Fibroblast of skin of left quadriceps (primary cell): ENCODE data around the gene TMEM164.
"Not testable (repeated sequence)": the region's sequence is repeated elsewhere in the genome, so short reads cannot be mapped to it uniquely, and the experiment has no call there.

Experiments
- DNase-seq, 2 experiments: peaks; one replicate each; pipeline ENCODE4 v3.0.0-alpha.2; 2013; ENCODE audit warnings: low read depth in 2 of 2

Gene TMEM164

GRCh38 chrX:110132450-110133114 lies 129.7 kb downstream of the TMEM164 start:
- DNase-seq = no peak

- no peak for DNase-seq
These were observed 130.9 kb downstream of the TMEM164 start for GRCh38 chrX:110133735-110134370.

- no peak for DNase-seq
These were observed 132.7 kb downstream of the TMEM164 start for GRCh38 chrX:110135618-110136017.

- DNase-seq = no peak
These were observed 133.2 kb downstream of the TMEM164 start for GRCh38 chrX:110136136-110136535.

DNA sequence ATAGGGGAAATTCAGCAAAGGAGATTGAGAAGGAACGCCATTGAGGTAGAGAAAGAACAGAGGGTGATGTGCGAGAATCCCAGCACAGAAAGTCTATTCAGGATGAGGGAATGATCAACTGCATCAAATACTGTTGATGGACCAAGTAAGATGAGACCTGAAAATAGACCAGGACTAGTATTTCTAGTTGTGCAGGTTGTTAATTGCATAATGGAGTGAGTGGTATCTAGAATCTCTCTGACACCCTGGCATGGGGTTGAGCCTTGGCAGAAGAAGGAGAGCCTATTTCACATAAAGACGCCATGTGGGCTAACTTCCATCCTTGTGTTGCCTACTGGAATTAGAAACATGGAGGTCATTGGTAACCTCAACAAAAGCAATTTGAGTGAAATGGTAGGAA lies 135.6 kb downstream of the TMEM164 start:
- DNase-seq = no peak

DNA sequence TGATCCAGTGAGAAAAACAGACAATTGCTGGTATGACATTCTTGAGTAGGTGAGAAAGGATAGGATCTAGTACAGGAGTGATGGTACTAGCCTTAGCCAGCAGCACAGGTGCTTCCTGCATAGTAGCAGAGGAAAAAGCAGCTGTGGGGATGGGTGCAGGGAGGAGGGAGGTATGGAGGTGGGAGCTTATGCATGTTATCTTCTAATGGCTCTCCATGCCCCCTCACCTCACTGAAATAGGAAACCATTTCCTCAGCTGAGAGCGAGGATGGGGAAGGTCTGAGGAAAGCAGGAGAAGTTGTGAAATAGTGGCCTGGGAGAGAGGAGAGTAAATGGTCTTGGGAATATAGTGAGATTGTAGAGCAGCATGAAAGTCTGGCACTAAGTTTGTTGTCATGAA lies 136.3 kb downstream of the TMEM164 start:
- DNase-seq = no peak

GRCh38 chrX:110142096-110142495 lies 139.2 kb downstream of the TMEM164 start:
- DNase-seq = no peak

- no peak for DNase-seq
These were observed 140.7 kb downstream of the TMEM164 start for GRCh38 chrX:110143454-110144210.

GRCh38 chrX:110145311-110145710 lies 142.4 kb downstream of the TMEM164 start:
- DNase-seq = no peak

DNA sequence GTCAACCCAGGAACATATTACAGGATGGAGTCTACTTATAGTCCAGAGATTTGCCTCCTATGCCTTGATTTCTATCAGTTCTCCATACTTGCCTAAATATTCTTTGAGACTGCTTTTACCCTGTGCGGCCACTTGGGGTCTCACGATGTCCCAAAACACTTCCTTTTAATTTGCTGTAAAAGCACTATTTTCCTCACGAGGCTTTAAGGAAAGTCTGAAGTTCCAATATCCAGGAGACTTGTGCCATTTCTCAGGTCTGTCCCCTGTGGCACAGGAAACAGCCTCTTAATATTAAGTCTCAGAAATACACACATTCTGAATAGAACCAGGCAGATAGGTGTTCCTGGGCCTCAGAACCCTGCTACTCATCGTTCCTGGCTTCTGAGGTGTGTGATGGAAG lies 142.9 kb downstream of the TMEM164 start:
- DNase-seq = no peak

GRCh38 chrX:110146521-110146920 lies 143.6 kb downstream of the TMEM164 start:
- no peak for DNase-seq

GRCh38 chrX:110153244-110153643 lies 150.3 kb downstream of the TMEM164 start:
- no peak for DNase-seq

- DNase-seq = no peak
These were observed 151.0 kb downstream of the TMEM164 start for GRCh38 chrX:110153896-110154295.

DNA sequence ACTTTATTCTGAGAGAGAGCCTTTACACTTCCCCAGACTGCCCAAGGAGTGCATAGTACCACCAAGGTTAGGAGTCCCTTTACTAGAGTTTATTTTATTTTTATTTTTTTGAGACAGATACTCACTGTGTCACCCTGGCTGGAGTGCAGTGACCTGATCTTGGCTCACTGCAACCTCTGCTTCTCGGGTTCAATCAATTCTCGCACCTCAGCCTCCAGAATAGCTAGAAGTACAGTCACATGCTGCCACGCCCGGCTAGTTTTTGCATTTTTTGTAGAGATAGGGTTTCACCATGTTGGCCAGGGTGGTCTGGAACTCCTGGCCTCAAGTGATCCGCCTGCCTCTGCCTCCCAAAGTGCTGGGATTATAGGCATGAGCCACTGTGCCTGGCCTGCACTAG lies 151.4 kb downstream of the TMEM164 start:
- DNase-seq = not testable (repeated sequence)

GRCh38 chrX:110155759-110156158 lies 152.8 kb downstream of the TMEM164 start:
- no peak for DNase-seq

DNA sequence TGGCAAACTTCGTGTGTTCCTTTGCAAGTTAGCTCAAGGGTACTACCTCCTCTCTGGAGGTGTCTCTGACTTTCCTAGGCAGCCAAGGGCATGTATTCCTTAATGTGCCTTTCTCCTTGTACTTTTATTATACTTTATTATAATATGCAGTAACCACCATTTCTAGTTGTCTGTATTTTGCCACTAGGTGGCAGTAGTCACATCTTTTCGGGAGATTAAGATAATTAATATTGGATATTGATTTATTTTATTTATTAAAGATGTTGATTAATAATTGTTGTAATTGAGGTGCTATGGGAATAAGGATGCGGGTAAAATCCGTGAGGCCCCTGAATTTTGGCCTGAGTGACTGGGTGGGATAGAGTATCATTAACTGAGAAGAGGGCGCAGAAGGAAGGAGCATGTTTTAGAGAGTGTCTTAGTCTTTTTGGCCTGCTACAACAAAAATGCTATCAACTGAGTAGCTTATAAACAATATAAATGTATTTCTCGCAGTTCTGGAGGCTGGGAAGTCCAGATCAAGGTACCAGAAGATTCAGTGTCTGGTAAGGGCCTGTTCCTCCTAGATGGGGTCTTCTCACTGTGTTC lies 153.3 kb downstream of the TMEM164 start:
- DNase-seq = no peak

- no peak for DNase-seq
These were observed 154.5 kb downstream of the TMEM164 start for GRCh38 chrX:110157444-110157843.

- DNase-seq = no peak
These were observed 156.3 kb downstream of the TMEM164 start for GRCh38 chrX:110159235-110159634.

DNA sequence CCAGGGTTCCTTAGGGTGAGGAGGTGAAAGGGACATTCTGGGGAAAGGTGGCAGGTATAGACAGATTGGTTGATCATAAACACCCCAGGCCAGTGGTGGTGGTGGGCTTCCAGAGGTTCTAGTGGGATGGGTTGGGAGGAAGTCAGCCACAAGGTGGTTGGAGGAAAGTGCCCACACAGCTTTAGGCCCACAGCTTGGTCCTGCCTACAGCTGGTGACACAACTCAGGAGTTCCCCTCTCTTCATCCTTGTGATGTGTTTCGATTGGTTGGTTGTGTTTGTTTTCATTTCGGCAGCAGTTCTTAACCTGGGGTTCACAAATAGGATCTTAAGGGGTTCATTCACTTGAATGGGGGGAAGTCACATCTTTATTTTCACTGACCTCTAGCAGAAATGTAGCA lies 157.0 kb downstream of the TMEM164 start:
- no peak for DNase-seq

GRCh38 chrX:110161361-110161686 lies 158.4 kb downstream of the TMEM164 start:
- no peak for DNase-seq

GRCh38 chrX:110162131-110162530 lies 159.2 kb downstream of the TMEM164 start:
- DNase-seq = no peak

- DNase-seq = no peak
These were observed 160.0 kb downstream of the TMEM164 start for GRCh38 chrX:110162867-110163266.

DNA sequence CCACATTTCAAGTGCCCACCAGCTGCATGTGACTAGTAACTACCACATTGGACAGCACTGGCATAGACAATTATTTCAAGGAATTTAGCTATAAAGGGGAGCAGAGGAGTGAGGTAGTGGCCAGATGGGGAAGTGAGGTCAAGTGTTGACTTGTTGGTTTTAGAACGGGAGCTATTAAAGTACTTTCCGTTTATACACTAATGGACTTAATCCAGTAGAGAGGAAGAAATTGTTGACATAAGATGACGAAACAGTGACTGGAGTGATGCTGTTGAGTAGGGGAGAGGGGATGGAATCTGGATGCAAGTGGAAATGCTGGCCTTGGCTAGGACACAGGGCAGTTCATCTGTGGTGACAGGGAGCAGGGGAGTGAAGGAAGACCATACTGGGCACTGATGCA lies 160.6 kb downstream of the TMEM164 start:
- no peak for DNase-seq
